ENCODE data around the gene NR1H4.
"Not testable (repeated sequence)": the region's sequence is repeated elsewhere in the genome, so short reads cannot be mapped to it uniquely, and the experiment has no call there.

DNA sequence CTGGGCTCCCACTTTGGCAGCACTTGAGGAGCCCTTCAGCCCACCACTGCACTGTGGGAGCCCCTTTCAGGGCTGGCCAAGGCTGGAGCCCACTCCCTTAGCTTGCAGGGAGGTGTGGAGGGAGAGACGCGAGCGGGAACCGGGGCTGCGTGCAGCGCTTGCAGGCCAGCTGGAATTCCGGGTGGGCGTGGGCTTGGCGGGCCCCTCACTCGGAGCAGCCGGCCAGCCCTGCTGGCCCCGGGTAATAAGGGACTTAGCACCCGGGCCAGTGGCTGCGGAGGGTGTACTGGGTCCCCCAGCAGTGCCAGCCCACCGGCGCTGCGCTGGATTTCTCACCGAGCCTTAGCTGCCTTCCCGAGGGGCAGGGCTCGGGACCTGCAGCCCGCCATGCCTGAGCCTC, 85.6 kb downstream of the NR1H4 start:
- TF ChIP-seq, protein P1, sequence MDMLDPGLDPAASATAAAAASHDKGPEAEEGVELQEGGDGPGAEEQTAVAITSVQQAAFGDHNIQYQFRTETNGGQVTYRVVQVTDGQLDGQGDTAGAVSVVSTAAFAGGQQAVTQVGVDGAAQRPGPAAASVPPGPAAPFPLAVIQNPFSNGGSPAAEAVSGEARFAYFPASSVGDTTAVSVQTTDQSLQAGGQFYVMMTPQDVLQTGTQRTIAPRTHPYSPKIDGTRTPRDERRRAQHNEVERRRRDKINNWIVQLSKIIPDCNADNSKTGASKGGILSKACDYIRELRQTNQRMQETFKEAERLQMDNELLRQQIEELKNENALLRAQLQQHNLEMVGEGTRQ (IDR thresholded peaks at IDR 0.05; ENCODE audit: low read depth, low read length) = not testable (repeated sequence)
- TF ChIP-seq, protein P1 (CRISPR knock-in tag; IDR thresholded peaks at IDR 0.05; ENCODE audit: borderline replicate concordance) = not testable (repeated sequence)
- TF ChIP-seq, protein P2, sequence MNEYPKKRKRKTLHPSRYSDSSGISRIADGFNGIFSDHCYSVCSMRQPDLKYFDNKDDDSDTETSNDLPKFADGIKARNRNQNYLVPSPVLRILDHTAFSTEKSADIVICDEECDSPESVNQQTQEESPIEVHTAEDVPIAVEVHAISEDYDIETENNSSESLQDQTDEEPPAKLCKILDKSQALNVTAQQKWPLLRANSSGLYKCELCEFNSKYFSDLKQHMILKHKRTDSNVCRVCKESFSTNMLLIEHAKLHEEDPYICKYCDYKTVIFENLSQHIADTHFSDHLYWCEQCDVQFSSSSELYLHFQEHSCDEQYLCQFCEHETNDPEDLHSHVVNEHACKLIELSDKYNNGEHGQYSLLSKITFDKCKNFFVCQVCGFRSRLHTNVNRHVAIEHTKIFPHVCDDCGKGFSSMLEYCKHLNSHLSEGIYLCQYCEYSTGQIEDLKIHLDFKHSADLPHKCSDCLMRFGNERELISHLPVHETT (CRISPR knock-in tag; conservative IDR thresholded peaks at IDR 0.05) = not testable (repeated sequence)
- TF ChIP-seq, protein P3, sequence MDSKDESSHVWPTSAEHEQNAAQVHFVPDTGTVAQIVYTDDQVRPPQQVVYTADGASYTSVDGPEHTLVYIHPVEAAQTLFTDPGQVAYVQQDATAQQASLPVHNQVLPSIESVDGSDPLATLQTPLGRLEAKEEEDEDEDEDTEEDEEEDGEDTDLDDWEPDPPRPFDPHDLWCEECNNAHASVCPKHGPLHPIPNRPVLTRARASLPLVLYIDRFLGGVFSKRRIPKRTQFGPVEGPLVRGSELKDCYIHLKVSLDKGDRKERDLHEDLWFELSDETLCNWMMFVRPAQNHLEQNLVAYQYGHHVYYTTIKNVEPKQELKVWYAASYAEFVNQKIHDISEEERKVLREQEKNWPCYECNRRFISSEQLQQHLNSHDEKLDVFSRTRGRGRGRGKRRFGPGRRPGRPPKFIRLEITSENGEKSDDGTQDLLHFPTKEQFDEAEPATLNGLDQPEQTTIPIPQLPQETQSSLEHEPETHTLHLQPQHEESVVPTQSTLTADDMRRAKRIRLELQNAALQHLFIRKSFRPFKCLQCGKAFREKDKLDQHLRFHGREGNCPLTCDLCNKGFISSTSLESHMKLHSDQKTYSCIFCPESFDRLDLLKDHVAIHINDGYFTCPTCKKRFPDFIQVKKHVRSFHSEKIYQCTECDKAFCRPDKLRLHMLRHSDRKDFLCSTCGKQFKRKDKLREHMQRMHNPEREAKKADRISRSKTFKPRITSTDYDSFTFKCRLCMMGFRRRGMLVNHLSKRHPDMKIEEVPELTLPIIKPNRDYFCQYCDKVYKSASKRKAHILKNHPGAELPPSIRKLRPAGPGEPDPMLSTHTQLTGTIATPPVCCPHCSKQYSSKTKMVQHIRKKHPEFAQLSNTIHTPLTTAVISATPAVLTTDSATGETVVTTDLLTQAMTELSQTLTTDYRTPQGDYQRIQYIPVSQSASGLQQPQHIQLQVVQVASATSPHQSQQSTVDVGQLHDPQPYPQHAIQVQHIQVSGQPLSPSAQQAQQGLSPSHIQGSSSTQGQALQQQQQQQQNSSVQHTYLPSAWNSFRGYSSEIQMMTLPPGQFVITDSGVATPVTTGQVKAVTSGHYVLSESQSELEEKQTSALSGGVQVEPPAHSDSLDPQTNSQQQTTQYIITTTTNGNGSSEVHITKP (CRISPR knock-in tag; IDR thresholded peaks at IDR 0.05; ENCODE audit: low read depth) = not testable (repeated sequence)
